Hypothalamus (tissue), 51 donors: ENCODE measurements around the gene AHRR.

Source experiments
- DNase-seq, 51 donors: peaks; one replicate each; lab custom pipeline; 2025; lab: John Stamatoyannopoulos, UW

Gene AHRR

DNA sequence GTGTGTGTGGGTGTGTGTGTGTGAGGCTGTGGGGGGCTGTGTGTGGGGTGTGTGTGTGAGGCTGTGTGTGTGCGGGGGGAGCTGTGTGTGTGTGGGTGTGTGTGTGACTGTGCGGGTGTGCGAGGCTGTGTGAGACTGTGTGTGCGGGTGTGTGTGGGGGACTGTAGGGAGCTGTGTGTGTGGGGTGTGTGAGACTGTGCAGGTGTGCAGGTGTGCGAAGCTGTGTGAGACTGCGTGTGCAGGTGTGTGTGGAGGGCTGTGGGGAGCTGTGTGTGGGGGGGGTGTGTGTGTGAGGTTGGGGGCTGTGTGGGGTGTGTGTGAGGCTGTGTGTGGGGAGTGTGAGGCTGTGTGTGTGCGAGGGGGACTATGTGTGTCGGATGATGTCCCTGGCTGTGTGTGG is 23.2 kb downstream of the AHRR start:
- DNase-seq: no peak

DNA sequence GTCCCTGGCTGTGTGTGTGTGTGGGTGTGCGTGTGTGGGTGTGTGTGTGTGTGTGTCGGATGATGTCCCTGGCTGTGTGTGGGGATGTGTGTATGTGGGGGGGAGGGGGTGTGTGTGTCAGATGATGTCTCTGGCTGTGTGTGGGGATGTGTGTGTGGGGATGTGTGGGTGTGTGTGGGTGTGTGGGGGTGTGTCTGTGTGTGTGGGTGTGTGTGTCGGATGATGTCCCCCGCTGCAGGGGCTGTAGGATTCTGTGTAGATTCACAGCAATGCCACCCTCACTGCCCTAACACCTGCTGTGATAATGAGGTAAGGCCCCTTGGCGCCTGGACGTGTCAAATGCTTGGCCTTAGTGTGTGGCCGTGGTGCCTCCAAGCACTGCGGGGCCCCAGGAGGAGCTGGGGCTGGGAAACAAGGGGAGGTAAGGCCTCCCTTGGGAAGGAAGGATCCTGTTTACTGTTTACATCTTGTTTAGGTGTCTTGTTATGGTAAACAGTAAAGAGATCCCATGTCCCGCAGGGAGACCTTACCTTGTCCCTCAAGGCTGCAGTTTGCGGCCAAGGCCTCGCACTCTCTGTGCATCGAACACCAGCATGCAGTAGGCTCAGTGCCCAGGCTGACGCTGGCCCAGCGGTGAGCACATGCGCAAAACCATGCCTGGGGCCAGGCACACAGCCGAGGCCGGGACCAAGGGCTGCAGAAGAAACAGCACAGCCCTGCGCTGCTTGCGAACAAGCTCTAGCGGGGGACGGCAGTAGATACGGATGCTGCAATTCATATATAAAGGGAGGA is 24.1 kb downstream of the AHRR start:
- no peak for DNase-seq

DNA sequence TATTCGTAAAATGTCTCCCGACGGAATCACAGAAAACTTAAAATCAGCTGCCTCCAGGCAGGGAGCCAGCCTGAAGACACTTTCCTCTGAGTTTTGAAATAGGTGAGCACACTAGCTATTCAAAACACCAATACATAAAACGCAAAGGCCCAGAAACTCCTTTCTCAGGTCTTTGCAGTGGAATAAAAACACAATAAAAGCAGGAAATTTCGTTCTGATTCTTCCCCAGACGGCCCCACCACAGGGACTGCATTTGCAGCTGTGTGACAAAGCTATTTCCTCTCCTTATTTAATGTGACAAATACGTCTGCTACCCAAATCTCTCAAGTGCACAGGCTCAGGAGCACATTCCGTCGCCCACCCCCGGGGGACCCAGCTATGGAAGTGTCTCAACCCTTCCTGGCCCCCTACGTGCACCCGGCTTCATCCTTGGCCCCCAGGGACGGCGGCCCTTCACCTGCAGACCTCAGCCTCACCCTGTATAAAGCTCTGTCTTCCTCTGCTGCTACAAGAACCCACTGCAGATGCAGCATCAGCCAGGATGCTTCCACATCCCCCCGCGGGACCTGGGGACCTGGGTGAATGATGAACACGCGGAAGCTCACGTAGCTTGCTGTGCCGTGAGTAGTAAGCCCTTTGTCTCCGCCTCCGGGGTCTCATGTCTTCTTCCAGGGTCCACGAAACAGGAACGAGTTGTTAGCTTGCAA is 24.9 kb downstream of the AHRR start:
- no peak for DNase-seq

DNA sequence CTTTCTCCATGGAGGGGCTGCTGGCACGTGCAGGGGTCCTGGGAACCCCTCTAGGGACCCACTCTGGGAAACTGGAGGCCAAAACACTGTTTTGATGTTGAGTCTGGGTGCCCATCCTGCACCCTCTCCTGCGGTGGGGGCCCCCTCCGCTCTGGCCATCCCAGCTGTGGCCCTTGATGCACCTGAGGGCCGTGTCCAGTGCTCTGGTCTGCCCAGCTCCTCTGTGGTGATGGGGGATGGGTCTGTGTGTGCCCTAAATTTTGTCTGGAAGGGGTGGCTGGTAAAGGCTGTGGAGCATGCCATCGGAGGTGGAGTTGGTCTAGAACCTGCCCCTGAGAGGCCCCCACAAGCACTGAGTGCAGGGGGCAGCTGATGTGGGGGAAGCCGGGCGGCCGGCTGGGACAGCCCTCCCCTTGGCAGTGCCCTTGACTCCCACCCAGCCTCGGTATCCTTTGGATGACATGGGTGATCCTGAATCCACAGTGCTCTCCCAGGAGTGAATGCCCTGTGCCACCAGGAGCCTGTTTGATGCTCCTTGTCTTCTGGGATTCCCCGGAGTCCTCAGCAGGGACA is 26.3 kb downstream of the AHRR start:
- DNase-seq: no peak

DNA sequence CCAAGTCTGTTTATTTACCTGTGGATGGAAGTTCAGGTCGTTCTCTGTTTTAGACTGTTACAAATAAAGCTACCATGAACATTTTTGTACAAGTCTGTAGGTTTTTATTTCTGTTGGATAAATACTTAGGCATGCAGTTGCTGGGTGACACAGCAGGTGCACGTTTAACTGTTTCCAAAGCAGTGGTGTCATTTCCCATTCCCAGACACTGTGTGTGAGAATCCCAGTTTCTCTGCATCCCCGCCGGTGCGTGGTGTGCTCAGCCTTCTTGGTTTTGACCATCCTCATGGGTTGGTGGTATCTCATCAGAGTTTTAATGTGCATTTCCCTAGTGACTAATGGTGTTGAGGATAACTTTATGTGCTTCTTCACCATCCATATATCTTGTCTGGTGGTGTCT is 27.2 kb downstream of the AHRR start:
- no peak for DNase-seq

DNA sequence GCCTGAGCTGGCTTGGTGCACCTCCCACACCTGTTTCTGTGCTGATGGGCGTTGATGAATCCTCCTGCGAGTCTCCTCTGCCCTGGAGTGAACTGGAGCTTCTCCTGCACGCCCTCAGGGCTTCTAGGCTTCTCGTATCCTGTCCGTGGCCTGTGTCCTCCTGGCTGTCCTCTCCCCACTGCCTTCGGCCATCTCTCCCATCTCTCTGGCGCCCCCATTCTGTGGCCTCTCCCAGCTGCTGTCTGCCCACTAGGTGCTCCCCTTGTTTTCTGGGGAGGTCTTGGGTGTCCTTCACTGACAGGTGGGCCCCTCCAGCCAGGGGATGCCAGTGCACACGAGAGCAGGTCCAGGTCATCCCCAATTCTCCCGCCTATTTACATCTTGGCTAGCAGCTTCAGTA is 28.8 kb downstream of the AHRR start:
- DNase-seq: no peak

DNA sequence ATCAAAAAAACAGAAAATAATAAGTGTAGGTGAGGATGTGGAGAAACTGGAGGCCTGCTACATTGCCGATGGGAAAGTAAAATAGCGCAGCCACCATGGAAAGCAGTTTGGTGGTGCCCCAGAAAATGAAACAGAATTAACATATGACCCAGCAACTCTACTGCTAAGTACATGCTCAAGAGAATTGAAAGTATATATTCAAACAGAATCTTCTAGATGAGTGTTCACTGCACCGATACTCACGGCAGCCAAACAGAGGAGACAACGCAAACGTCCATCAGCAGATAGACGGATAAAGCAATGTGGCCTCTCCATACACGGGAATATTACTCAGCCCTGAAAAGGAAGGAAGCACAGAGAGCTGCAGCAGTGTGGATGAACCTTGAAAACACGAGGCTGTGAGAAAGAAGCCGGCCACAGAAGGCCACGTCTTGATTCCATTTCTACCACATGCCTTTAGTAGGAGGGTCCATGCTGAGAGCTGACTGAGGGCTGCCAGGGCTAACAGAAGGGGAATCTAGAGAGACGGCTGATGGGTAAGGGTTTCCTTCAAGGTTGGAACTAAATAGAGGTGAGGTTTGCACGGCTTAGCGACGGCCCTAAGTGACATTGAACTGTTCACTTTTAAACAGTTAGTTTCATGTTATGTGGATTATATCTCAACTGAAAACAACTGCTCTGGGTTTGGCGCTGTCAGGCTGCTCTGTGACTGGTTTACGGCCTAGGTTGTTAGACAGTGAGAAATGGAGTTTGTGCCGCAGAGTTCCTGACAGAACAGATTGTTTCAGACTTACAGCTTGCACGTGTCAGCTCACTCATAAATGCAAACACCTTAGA is 29.8 kb downstream of the AHRR start:
- no peak for DNase-seq

DNA sequence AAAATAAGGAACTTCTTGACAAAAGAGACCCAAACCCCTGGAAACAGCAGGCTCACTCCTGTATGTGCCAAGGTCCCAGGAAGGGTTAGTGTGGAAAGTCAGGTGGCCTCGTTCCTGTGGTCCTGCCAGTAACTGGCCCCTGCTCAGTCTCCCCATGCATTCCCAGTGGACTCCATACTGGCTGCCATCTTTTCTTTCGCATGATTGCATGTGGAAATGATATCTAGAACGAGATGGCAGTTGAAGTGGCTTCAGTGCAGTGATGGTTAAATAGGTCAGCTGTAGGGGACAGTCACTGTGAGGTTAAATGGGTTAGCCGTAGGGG is 30.4 kb downstream of the AHRR start:
- DNase-seq: no peak

DNA sequence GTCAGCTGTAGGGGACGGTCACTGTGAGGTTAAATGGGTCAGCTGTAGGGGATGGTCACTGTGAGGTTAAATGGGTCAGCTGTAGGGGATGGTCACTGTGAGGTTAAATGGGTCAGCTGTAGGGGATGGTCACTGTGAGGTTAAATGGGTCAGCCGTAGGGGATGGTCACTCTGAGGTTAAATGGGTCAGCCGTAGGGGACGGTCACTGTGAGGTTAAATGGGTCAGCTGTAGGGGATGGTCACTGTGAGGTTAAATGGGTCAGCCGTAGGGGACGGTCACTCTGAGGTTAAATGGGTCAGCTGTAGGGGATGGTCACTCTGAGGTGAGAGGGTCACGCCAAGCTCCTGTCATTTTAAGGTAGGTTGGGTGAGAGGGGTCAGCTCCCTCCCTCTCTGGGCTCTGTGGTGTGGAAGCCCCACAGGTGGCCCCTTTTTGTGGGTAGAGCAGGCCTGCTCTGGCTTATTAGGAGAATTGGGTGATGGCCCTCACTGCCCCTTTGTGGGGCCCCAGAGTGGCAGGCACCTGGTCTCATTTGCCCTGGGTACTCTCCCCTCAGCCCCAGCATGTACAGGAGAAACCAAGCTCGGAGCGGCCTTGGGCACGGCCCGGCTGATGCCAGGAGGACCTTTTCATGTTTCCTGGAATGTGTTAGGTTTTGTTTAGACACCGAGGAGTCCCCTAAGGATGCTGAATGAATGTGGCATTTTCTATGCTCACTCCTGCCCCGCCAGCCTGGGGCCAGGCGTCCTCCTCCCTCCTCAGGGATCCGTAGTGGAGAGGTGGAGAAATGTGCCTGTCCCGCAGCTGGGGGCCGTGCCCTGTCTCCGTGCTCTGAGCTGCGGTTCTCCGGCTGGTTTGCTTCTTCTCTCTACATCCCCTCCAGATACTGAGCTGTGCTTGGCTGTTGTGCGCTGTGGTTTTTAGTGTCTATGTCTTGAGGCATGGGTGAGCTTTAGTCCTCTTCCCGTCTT is 31.4 kb downstream of the AHRR start:
- DNase-seq: no peak

DNA sequence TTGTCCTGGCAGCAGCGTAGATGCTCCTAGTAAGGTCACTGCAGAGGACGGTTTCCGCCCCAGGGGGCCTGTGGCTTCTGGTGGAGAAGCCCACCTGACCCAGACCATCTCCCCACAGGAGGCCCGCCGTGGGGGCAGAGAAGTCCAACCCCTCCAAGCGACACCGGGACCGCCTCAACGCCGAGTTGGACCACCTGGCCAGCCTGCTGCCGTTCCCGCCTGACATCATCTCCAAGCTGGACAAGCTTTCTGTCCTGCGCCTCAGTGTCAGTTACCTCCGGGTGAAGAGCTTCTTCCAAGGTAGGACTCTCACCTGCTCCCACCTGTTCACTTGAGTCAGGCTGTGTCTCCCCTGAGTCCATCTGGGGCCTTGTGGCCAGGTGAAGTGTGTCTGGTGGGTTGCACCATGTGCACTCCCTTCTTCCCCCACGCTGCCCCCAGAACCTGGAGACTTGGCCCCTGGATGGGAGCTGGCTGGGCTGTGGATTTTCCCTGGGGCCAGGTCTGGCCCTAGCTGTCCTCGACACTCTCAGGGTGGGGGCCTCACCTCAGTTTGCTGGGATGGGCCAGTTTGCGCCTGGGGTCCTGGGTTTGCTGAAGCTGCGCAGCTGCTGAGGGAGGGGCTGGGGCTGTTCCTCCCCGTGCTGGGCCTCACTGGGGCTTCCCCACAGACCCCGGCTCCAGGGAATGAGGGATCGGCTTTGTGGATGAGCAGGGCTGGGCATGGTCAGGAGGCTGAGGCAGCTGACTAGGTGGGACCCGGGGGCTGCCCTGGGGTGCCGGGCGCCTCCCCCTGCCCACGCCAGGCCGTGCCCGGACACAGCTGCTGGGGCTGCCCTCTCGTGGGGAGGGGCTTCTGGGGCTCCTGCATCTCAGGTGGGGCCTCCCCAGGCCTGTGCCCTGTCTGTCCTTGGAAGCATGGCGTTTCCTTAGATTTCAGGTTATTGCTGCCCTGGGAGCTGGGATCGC is 32.4 kb downstream of the AHRR start:
- DNase-seq: no peak

DNA sequence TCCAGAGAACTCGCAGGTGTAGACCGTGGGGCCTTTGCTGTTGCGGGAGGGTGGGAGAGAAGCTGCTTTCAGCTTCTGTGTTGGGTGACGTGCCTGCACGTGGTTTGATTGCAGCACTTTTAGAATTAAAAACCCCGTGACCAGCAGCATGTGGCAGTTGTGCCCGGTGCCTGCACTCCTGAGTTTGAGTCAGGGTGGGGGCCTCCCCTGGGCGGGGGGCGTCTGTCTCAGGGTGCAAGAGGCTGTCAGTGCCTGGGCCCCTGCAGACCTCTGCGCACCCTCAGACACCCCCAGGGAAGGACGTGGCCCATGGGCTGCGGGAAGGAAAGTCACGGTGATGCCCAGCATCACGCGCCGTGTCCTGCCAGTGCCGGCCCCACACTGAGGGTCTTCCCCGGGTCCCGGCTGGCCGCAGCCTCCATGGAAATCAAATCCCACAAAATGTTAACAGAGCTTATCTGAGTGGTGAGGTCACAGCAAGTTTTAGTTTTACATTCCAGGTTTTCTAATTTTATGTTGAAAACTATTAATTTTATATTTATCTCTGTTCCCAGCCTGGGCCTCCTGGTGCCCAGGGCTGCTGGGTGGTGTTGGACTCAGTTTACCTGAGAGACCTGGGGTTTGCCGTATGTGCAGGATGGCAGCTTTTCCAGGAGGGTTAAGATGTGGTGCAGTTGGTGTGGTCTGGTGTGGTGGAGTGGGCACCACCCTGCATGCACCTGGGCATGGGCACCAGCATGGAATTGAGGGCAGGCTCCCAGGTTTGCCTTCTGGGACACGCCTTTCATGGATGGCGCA is 33.3 kb downstream of the AHRR start:
- DNase-seq: no peak

DNA sequence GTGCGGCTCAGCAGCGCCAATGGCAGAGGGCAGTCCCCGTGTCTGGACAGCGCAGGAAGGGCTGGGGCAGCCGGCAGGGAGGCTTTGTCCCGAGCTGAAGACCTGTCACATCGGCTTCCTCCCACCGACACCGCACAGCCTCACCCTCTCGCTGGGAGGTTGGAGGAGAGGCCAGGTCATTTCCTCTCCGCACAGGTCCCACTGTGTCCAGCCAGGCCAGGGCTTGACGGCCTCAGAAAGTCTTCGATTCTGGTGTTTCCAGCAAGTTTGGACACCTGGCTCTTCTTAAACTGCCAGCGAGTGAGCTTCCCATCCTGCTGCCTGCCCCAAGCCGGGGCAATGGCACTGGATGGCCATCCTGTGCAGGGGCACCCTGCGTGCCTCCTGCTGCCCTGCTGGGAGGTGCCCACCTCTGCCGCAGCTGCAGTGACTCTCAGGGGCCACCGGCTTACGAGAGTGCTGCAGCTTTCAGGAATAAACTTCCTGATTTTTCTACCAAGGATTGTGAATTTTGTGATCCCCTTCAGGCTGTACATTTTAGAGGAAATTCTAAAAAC is 33.9 kb downstream of the AHRR start:
- DNase-seq: no peak

DNA sequence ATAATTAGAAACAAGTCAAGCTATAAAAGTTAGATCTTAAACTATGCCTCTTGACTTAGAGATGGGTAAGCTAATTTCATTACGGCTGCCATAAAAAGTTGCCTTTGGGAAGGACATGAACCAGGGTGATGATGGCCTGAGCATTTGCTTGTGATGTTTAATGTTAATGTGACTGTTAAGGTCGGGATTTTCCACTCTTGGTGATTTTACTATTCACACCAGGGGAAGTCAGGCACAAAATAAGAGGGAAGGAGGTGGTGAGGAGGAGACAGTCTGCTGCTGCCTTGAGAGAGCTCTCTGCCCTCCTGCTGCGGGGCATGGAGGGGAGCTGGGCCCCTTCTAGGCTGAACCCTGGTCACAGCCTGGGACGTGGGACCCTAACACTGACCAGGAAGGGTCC is 34.4 kb downstream of the AHRR start:
- DNase-seq: no peak

DNA sequence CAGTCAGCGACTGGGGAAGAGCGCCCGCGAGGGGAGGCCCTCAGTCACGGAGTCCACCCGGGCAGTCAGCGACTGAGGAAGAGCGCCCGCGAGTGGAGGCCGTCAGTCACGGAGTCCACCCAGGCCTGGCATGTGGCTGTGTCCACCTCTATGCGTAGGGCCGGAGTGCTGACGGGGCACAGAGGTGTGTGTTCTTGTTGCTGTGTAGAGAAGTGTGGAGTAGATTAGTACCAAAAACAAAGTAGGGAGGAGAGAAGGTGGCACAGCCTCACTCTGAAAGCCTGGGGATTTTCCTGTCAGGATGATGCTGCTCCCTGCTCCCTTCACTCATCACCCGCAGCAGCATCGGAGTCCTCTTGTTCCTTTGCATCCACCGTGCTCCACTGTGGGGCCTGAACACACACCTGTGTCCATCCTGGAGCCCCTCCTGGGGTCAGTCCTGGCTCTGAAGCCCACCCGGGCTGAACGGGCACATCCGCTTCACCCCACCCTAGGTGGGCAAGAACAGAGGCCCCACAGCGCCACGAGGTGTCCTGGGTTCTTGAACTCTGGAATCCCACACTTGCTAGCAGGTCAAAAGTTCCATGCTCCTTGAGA is 37.9 kb downstream of the AHRR start:
- DNase-seq: no peak

DNA sequence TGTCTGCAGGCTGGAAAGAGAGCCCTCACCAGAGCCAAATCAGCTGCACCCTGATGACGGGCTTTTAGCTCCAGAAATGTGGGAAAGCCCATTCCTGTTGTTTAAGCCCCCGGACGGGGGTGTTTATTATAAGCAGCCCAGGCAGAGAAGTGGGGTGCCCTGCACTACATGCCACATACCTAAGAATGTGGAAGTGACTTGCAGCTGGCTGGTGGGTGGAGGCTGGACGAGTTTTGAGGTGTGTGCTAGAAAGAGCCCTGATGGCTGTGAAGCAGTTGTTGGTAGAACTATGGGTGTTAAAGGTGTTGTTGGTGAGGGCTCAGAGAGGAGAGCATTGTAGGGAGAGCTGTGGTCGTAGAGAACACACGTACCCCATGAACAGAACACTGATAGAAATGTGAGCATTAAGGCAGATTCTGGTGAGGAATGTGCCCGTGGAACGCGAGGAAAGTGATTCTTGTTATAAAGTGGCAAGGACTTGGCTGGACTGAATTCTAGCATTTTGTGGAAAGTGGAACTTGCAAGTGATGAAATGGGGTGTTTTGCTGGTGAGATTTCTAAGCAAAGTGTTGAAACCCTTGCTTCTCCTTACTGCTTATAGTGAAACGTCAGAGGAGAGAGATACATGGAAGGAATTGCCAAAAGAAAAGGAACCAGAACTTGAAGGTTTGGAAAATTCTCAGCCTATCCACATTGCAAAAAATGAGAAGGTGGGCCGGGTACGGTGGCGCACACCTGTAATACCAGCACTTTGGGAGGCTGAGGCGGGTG is 38.9 kb downstream of the AHRR start:
- no peak for DNase-seq

DNA sequence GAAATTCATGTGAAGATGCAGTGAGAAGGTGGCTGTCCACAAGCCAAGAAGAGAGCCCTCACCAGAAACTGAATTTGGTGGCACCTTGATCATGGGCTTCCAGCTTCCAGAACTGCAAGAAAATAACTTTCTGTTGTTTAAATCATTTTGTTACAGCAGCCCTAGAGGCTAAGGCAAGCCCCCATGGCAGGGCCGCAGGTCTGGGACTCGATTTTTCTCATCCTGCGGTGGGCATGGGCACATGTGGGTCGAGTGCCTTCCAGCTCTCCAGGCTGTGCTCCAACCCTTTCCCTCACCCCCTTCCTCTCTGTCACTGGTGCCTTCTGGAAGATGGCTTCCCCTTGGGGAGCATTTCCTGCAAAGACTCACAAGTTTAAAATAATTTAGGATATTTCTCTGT is 40.7 kb downstream of the AHRR start:
- DNase-seq: no peak
